Midbrain (tissue), 1 donor: Measurements from ENCODE around the gene SMIM7.

ENCODE experiments used
- DNase-seq: peaks from one replicate; lab custom pipeline; 2025; lab: John Stamatoyannopoulos, UW

Gene SMIM7

DNA sequence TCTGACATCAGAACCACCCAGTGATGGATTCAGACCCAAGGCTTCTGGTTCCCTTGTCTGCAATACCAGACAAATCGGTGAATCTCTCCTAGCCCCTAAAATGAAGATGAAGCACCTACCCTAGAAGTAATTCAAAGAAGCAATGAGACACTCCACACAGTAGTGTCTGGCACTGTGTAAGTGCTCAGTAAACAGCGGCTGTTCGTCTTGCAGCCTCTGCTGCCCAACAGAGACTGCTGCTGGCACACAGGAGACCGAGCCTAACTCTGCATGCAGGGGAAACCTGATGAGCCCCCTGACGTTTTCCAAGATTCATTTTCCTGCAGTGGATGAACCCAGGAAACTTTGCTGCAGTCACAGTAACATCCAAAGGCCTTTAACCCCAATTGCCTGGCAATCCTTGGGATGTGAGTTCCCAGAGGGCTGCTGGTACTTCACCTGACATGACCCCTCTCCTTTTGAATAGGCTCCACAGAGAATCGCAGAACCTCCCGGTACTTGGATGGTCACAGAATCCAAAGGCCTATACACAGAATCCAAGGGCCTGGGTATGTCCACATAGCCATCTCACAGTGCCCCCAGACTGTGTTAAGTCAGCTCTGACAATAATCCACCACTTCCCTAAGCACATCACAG lies 38.7 kb downstream of the SMIM7 start:
- DNase-seq = no peak

DNA sequence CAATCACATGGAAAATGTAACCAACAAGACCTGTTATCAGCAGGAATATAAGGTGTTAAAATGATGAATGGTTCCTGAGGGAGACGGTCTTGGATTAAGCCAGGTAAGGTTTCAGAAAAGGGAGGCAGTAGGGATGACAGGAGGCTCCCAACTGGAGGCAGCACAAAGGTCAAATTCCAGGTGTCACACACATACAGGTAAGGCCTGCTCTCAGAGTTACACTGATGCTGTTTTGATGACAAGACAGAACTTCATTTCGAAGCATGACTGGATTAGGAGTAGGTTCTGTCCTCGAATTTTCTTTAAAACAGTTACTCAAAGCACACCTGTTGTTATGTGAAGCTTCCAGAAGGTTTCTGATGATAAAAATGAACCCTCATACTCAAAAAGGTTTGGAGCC lies 39.4 kb downstream of the SMIM7 start:
- DNase-seq = no peak

DNA sequence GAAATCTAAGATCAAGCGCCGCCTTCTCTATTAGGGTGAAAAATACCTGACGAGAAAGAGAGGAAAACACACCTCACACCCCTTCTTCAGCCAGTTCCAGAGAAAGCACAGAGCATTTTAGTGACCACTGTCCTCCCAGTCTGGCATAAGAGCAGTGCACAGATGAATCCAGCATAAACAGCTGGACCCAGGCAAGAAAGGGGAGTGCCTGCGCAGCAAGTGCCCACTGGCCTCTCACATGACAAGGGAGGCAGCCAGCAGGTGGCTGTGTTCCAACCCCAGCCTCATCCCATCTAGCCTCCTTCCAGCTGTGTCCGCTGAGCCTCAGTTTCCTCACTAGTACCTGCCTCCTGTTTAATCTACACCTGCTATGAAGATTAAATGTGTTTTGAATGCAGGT lies 39.9 kb downstream of the SMIM7 start:
- DNase-seq = no peak

DNA sequence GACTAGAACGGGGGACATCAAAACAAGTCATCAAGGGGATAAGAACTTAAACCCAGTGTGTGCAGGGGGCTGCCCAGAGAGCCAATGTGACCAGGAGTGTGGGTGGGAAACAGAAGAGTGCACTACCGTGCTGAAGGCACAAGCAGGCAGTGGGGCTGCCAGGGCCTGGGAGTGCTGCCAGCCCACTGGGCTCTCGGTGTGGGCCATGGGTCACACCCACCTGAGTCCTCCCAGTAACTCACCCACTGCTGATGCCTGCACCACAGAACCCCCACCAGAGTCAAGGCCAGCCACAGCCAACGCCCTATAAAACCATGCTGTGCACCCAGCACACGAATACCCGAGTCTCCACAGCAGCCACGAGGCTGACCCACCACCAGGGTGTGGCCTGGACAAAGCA lies 40.5 kb downstream of the SMIM7 start:
- no peak for DNase-seq

DNA sequence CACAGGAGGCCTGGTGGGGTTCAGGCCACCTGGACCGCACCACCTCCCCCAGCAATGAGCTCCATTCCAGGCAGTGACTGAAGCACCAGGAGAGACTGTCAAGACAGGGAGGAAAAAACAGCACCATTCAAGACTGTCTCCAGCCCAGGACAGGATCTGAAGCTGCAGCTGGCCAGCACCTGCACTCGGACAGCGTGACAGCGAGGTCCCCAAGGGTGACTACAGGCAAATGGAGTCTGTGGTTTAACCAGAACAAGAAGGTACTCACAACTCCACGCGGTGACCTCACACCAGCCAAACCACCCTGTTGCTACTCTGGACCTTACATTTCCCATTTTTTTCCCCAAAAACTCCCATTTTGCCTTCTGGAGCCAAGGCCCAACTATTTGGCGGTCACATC lies 41.7 kb downstream of the SMIM7 start:
- no peak for DNase-seq

DNA sequence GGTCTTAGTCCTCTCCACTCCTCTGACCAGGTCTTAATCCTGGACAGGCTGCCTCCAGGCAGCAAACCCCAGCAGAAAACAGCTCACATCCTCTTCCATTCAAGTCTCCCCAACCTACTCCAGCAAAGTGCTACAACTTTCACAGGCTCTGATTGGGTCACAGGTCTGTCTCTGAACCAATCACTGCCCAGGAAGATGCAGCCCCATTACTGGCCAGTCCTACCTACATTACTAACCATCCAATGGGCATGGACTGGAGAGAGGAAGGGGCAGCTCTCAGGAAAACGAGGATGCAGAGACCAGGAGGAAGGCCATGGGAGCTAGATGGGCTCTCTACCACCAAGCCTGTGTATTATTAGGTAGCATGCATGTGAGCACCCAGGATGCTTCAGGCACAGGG lies 44.1 kb downstream of the SMIM7 start:
- no peak for DNase-seq

DNA sequence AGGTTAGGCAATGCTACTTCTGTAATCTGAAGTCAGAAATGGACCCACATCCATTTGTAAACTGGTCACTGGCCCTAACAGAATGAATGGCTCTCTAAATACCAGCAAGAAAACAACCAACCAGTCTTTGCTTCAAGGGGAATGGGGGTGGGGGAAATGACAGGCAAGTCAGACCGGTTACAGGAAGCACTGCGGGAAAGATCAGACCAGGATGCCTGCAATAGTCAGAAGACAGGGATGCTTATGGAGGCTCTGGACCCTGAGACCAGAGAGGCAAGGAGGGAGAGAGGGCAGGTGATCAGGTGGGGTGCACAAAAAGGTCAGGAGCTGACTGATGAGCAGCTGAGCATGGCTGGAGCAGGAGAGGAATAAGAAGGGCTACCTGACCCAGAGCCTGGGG lies 45.0 kb downstream of the SMIM7 start:
- DNase-seq = no peak

DNA sequence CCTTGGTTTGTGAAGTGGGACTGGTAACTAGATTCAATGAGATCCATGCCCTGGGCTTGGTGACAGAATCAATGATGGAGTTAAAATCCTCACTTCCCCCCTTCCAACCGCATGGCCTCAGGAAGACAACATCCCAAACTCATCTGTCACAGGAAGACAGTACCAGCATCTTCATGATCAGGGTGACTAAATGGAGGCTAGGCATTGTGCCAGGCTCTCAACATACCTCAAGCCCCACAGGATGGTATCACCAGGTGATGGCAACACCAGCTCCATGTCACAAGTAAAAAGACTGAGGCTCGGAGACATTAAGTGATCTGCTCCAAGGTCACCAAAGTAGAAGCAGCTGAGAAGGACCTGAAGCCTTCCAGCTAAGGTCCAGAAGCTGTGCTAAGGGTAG lies 46.1 kb downstream of the SMIM7 start:
- no peak for DNase-seq

DNA sequence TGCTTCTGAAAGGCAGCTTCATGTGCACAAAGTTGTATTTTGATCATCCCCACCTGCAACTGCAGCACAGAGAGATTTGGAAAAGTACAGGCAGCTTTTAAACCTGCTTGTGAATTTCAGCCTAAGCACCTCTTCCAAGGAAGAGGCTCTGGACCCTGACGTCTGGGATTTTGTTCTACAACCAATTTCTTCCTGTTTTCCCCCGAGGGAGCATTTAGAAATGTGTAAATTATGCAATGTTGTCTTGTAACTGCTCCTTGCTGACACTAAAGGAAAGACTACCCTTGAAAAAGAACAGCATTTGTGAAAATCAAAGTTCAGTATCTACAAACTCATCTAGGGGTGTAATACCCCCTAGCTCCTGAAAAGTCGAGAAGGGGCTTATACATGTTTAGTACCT lies 47.3 kb downstream of the SMIM7 start:
- no peak for DNase-seq

DNA sequence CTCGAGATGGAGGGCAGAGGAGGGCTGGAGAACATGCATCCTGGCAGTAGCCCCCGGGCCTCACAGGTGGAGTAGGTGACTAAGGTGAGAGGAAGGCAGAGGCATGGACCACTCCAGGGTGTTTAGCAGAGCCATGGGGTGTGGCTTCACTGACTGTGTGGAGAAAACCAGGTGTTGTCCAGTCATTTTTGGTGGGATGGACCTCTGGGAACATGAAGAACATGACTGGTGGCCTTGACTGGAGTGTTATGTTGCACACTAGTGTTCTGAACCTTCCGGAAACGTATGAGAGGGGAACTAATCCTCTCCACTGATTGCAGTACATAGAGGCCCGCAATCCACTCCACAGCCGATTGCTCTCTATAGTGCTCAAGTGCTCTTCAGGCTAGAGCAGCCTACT lies 48.8 kb downstream of the SMIM7 start:
- DNase-seq = no peak

DNA sequence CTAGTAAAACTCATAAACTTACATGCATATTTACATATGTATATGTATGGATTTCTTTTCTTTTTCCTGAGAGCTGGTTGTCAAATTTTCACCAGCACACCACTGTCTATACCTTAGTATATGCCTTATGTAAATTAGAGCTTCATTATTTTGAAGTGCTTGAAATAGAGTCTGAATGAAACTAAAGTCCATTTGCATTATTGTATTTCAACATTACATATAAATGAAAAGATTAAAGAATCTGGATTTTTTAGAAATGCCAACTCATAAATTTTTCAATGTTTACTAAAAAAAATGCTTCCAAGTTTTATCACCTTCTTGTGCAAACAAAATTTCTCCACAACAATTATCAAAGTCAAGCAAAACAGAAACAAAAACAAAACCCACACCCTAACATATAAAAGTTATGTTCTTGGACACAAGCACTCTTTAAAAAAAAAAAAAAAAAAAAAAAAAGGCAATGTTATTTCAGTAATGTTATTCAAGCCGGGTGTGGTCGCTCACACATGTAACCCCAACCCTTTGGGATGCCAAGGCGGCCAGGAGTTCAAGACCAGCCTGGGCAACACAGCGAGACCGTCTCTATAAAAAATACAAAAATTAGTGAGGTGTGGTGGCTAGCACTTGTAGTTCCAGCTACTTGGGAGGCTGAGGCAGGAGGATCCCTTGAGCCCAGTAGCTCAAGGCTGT lies 50.3 kb downstream of the SMIM7 start:
- no peak for DNase-seq

DNA sequence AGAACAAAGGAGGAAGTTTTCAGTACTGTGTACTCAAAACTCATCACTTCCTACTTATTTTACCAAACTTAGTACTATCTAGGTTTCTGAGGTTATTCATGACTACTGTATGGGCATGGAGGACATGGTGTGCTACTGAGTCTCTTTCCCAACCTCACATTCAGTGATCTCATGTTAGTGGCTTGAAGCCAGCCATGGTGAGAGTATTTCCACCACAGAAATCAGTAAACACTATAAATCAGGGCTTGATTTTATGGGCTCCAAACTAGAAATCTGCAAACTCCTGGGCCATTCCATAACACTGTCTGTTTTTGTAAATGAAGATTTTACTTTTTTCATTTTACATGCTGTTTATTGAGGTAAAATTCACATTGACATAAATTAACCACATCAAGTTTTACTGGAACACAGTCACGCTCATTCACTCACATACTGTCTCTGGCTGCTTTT lies 51.6 kb downstream of the SMIM7 start:
- no peak for DNase-seq

DNA sequence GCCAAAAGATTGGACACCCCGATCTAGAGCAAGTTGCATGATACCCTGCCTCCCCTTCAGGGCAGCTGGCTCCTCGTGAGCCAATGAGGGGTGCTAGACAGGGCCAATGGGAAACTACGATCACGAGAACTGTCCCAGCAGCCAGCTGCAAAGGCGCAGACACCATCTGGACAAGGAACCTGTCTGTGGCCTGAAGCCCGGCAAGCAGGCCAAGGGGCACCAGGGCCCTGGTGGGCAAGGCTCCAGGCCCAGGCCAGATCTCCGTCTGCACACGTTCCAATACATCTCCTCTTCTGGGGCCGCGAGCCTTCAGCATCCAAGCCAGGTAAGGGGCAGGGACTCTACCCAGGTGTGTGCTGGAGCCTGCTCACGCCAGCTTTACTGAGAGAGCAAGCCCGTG lies 52.1 kb downstream of the SMIM7 start:
- DNase-seq = no peak

DNA sequence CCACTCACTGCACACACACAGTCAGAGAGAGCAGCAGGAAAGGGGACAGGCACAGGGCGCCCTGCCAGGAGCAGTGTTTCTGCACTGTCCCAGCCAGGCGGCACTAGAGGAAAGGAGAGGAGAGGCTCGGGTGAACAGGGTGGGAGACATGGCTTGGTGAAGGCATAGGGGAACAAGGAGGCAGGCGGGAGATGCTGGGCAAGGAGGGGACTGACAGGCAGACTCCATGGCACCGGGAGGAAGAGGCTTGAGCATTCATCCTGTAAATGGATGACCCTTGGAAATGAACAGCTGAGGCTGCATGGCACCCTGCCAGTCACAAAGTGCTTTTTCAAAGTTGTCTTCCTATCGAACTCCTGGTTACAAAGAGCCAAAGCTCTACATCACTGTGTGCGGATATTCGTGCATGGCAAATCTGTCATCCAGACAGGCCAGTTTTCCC lies 54.4 kb downstream of the SMIM7 start:
- no peak for DNase-seq

DNA sequence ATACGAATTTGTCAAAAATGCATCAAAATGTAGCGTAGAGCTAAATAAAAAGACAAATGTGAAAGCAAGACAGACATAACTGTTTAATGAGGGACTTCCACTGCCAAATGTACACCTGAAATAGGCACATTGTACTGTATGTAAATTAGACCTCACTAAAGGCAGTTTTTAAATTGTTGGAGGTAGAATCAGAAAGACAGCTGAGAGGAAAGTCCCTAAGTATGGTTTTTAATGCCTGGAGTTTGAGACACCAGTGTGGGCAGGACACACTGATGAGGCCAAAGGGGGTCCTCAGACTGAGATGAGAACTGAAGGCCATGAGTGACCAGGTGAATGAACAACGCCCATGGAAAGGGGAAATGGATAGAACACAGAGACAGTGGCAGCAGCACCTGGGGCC lies 54.8 kb downstream of the SMIM7 start:
- DNase-seq = no peak

DNA sequence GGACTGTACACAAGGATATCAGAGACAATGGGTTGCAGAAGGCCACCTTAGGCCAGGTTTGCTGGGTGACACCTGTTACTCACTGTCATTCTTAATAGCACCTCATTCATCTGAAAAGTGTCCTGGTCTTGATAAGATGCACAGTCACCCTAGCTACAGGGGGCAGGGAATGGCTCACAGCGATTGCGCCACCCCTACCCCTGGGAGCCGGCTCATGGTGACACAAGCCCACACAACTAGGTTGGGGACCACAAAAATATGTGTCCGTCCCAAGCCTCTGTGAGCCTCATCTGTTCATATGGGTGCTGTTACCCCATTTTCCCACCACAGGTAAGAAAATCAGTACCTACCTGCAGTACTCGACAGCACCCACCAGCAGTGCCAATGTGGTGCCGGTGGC lies 55.3 kb downstream of the SMIM7 start:
- DNase-seq = no peak

DNA sequence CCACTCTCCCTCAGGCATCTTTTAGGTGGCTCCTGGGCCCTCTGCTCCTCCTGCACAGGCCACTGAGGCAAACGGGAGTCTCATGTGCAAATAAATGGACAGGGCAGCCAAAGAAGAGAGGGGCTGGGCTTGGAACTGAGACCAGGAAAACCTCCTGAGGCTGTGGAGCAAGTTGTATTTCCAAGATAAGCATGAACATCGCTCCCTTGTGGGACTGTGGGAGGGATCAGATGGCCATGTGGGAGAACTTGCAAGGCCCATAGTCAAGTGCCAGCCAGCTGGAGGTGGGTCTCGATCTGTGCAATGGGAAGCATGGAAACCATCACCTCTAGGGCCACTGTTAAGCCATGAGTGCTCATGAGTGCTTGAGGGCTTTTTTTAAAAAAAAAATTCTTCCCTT lies 56.9 kb downstream of the SMIM7 start:
- no peak for DNase-seq

DNA sequence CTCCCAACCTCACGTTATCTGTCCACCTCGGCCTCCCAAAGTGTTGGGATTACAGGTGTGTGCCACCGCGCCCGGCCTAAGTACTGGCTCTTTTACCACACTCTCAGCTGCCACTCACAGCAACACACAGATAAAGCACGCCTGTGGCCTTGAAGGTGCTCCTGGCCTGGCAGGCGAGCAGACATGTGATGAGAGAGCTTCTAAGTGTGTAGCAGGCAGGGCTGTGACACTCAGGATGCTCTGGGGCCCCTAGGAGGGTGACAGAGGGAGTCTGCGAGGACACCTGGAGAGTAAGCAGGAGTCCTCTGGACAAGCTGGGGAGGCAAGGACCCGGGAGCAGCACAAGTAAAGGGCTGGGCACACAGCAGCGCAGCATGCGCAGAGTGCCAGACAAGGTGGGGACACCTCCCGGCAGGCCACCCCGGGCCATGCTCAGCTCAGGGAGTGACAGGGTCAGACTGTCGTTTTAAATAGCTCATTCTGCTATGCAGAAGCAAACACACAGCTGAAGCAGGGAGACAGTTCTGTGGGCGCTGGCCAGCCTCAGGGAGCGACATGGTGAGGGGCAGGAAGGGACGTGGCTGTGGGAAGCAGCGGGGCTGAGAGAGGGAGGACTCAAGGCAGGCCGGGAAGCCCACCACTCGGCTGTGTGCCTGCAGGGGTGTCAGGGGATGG lies 58.4 kb downstream of the SMIM7 start:
- DNase-seq = no peak

DNA sequence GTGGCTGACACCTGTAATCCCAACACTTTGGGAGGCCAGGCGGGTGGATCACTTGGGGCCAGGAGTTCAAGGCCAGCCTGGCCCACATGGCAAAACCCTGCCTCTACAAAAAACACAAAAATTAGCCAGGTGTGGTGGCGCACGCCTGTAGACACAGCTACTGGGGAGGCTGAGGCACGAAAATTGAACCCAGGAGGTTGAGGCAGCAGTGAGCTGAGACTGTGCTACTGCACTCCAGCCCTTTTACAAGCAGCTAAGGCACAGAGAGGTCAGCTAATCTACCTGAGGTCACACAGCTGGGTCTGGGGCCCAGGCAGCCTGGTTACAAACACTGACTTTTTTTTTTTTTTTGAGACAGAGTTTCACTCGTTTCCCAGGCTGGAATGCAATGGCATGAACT lies 59.1 kb downstream of the SMIM7 start:
- DNase-seq = no peak

DNA sequence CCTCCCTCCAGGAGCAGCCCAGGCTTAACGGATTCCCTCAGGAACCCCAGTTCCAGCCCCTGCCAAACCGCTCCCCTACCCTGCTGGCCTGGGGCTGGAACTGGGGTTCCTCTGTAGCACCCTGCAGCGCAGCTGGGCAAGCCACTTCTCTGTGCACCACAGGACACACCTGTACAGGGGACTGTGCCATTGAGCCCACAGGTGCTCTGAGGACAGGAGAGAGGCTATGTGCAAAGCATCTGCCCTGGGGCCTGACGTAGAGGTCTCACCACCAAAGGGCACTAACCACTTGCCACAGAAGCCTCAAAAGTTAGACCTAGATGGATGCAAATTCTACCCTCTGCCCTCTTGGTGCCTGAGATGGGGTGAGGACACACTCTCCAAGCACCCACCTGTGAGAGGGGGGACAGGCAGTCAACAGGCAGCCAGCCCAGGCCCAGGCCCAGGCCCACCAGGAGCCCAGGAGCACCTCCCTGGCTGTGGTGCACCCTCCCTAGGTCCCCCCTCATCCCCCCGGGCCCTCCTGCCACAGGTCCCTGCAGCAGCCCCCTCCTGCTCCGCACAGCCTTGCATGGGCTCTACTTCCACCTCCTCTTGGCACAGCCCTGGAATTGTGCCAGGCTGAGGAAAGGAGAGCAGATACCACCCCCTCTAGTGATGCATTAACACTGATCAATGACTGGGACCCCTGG lies 60.1 kb downstream of the SMIM7 start:
- no peak for DNase-seq

DNA sequence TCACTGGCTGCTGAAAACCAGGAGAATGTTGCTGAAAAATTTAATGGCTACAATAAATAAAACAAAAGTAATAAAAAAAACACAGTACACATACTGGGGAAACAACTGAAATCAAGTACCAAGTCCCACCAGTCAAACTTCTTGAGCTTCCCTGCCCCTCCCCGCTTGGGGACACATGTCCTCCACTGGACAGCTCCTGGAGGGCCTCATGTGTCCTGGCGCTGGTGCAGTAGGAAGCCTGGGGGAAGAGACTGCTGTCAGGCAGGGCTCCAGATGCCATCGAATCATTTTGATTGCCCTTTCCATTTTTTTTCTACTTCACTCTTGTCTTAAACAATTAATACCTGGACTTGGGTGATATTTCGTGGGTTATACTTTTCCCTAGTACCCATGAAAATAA lies 61.1 kb downstream of the SMIM7 start:
- DNase-seq = no peak

DNA sequence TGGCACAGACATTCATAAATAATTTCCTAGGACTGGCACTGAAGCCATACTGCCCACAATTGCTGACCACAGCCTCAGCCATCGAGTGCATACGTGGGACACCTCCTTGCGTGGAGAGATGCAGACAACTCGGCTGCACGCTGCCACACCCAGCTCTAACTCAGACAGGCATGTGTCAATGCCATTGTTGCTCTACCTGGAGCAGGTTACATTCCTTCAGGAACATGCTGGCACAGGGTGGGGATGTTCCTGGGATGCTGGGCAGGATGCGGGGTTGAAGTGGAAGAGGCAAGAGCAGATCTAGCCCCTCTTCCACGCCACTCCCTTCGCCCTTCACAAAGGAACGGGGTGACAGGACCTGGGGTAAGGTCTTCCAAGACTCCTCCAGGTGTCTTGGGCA lies 63.5 kb downstream of the SMIM7 start:
- no peak for DNase-seq
